HG03378 (cell line): Measurements from ENCODE around the gene DENR.
A peak's percentile ranks its signal among the peaks of the same experiment; 100 is the strongest.
"Not testable (repeated sequence)": the region's sequence is repeated elsewhere in the genome, so short reads cannot be mapped to it uniquely, and the experiment has no call there.

Experiments
- ATAC-seq: cut with Tn5 transposase; IDR thresholded peaks from one replicate; pipeline ENCODE4 v1.9.1; 2021; ENCODE audit warnings: mild to moderate bottlenecking, moderate library complexity; ENCODE audit not compliant: unreplicated experiment

Gene DENR, protein sequence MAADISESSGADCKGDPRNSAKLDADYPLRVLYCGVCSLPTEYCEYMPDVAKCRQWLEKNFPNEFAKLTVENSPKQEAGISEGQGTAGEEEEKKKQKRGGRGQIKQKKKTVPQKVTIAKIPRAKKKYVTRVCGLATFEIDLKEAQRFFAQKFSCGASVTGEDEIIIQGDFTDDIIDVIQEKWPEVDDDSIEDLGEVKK

DNA sequence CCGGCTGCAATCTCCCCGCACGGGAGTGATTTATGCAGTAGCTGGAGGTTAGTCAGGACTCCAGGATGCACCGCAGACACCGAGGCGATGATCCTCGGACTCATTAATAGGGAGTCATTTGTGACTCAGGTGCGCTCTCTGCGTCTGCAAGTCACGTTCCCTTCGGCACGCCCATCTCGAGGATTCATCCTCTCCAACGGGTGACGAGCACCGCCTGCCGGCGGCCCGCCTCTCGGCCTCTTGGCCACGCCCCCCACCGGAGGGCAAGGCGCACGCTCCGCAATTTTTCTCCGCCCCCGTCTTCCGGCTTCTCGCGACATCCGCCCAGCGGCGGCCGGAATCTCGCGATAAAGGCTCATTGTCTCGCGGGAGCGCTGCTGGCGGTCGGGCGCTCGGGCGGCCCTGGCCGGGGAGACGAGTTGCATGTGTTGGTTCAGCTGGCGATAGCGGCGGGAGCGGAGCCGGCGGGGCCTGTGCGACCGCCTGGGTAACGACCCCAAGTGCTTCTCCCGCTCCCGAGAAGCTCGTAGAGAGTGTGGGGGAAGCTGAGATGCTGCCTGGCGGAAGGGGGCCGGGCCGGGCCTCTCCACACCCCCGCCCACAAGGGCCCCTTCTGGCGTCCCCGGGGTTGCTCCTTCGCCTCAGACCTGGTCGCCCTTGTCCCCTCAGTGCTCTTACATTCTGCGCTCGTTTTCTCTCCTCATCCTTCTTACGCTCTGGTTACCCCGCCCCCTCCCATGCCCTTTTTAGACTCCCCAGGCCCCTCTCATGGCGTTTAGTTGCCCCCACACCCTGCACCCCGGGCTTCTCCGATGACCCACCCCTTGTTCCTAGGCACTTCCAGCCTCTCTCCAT lies at the start of gene DENR:
Gene DENR (plus strand): TSS at position 361 of the 855 bp plus-strand sequence. CDS start 878 bp downstream, outside the sequence.
- peak; percentile 93 for ATAC-seq

DNA sequence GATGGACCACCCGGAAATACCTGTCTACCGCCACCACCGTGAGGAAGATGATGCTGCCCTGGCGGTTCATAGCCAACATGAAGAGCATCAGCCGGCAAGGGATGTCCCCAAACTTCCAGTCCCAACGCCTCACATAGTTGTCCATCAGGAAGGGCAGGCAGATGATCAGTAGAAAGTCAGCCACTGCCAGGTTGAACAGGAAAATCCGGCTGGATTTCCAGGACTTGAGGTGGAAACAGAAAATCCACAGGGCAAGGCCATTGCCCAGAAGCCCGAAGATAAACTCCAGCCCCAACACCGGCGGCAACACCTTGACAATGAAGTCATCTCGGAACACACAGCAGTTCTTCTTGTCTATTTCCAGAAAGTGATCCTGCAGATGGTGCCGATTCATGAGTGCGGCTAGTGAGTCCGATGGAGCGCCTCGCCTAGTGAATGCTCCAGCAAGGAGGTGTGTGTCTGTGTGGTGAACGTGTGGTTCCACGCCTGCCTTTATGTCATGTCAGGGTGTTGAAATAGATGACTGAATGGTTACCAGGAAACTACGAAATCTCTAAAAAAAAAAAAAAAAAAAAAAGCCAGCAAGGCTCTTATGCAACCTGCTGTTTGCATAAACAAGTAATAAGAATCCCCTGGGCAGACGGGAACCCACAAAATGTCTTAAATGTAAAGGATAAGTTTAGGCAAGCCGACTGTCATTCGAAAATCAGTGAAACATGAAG lies 49.6 kb upstream of the DENR start, which contains the start of gene HCAR2:
Gene HCAR2 (minus strand): TSS at position 468 of the 722 bp plus-strand sequence. CDS start 74 bp downstream, at position 394.
- ATAC-seq, result not testable (repeated sequence)

DNA sequence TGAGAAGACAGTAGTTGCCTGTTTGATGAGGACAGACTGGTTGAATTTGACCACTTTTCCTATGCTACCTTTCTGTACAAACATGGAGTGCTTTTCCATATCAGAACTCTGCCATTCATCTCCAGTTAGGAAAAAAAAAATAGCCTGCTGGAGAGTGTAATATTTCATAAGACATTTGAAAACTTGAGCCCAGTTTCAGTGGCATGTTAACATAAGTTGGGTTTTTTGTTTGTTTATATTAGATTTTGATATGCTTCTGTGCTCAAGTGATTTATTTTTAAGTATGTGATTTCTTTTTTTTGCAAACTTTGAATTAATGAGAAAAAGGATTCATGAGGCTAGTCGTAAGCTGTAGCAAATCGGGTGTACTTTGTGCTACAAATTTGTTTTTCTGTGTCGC lies 48.8 kb upstream of the DENR start:
- ATAC-seq, result not testable (repeated sequence)

DNA sequence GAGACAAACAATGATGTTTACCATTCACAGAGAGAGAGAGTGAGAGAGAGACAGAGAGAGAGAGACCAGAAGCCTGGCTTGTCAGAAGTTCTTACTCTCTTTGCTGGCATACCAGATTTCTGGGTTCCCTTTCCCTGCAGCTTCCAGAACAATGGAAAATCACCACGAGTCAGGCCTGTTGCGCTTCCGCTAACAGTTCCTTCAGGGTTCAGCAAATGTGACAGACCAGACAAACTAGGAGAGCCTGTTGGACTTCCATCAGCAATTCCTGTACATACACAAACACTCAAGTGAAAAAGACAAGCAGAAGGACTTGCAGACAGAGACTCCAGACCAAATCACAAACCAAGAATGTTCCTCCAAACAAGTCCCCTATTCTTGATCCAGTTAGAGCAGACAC lies 43.3 kb upstream of the DENR start:
- not testable (repeated sequence) for ATAC-seq

DNA sequence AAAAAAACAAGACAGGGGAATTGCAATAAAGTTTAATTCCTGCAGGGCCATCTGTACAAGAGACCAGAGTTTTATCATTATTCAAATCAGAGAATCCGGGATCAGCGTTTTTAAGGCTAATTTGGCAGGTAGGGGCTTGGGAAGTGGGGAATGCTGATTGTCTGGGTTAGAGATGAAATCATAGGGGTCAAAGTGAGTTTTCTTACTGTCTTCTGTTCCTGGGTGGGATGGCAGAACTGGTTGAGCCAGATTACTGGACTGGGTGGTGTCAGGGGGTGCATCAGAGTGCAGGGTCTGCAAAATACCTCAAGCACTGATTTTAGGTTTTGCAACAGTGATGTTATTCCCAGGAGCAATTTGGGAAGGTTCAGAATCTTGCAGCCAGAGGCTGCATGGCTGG lies 42.3 kb upstream of the DENR start:
- ATAC-seq, result not testable (repeated sequence)

DNA sequence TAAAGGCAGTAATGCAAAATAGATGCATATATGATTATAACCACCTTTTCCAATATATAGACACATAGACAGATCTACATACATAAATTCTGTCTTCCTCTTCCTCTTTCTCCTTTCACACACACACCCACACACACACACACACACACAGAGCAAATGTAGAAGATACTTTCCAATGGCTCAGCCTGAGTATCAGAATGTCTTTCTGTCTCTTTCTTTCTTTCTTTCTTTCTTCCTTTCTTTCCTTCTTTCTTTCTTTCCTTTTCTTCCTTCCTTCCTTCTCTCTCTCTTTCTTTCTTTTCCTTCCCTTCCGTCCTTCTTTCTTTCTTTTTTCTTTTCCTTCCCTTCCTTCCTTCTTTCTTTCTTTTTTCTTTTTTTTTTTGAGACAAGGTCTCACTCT lies 41.4 kb upstream of the DENR start:
- ATAC-seq, result not testable (repeated sequence)

DNA sequence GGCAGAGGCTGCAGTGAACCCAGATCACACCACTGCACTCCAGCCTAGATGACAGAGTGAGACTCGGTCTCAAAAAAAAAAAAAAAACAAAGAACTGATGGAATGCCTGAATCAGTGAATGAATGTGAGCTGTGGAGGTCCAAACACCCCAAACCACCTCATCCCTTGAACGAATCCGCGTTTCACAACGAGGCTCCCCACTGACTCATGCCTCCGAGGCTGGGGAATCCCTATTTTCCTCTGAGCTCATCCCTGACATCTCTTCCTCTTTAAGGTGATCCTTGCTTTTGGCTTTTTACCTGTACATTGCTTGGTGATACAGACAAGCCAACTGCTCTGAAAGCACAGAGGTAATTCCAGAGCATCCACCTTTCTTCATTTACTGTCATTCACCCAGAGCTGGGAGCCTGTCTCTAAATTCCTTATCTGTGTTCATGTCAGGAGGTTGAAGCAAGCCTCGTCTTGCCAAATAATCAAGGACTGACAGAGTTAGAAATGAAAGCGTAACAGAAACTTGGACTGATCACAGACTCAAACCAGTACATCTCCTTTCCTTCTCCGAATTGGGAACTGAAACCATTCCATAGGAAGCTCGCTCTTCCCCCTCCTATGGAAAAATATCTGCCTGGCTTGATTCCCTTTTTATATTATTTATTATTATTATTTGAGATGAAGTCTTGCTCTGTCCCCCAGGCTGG lies 39.0 kb upstream of the DENR start:
- not testable (repeated sequence) for ATAC-seq

DNA sequence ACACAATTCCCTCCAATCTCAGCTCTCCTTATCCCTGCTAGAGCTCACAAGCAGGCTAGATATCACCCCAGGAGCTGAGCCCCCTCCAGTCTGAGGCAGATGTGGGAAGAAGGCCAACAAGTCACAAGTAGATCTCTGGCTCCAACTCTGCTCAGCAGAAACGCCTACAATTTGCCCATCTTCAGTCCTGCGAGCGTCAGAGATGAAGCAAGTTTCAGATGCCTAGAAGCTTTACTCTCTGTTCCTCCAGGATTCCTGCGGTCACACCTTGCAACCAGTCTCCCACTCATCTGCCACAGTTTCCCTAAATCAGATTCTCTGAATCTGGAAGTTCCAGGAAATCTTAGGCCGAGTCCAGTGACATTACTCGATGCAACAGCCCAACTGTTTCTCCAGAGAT lies 37.4 kb upstream of the DENR start:
- not testable (repeated sequence) for ATAC-seq

DNA sequence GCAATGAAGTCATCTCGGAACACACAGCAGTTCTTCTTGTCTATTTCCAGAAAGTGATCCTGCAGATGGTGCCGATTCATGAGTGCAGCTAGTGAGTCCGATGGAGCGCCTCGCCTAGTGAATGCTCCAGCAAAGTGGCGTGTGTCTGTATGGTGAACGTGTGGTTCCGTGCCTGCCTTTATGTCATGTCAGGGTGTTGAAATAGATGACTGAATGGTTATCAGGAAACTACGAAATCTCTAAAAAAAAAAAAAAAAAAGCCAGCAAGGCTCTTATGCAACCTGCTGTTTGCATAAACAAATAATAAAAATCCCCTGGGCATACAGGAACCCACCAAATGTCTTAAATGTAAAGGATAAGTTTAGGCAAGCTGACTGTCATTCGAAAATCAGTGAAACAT lies 36.0 kb upstream of the DENR start, which contains the start of gene HCAR3:
Gene HCAR3 (minus strand): TSS at position 154 of the 400 bp plus-strand sequence. CDS start 74 bp downstream, at position 80.
- not testable (repeated sequence) for ATAC-seq

DNA sequence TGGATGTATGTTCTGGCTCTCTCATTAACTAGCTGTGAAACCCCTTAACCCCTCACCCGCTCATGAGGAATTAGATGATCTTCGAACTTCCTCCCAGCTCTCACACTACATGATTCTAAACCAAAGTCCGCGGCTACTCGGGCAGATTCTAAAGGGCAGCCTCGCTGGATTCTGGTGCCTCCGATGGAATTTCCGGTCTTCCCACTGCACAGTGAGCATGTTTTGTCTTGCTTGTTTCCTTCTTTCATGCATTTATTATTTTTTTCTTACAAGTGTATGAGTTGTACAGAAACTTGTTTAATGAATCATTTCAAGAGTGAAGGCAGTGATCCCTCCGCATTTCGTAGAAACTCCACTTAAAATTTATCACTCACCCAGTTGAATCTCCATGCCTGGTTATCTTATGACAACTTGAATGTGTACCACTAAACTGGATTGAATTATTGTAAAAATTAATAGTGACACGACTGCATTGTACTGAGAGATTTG lies 31.5 kb upstream of the DENR start:
- no peak for ATAC-seq

DNA sequence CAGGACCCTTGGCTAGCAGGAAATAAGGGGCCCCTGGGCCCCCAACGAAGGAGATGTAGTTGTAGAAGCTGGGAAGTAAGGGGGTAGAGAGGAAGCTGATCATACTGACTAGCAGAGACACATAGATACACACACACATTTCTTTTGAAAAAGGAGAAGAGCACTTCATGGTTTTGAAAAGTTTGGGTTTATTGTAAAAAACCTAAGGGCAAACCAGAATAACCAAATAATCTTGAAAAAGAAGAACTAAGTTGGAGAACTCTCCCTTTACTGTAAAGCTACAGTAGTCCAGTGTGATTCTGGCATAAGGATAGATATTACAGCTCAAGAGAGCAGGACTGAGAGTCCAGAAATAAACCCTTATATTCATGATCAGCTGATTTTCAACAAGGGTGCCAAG lies 30.2 kb upstream of the DENR start:
- ATAC-seq, result no peak

DNA sequence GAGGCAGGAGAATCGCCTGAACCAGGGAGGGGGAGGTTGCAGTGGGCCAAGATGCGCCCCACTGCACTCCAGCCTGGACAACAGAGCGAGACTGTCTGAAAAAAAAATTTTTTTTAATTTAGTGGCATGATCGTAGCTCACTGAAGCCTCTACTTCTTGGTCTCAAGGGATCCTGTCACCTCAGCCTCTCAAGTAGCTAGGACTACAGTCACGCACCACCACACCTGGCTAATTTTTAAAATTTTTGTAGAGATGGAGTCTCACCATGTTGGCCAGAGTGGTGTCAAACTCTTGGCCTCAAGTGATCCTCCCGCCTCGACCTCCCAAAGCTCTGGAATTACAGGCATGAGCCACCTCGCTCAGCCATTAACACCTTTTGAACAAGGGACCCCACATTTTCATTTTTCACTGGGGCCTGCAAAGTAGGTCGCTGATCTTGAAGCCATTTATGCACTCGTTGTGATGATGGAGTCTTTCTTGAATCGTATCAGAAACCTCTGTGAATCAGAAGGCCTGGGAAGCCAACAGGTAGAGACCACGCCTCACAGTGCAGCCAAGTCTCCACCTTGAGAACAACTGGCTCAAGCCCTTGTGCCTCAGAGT lies 27.9 kb upstream of the DENR start:
- peak; percentile 41 for ATAC-seq

DNA sequence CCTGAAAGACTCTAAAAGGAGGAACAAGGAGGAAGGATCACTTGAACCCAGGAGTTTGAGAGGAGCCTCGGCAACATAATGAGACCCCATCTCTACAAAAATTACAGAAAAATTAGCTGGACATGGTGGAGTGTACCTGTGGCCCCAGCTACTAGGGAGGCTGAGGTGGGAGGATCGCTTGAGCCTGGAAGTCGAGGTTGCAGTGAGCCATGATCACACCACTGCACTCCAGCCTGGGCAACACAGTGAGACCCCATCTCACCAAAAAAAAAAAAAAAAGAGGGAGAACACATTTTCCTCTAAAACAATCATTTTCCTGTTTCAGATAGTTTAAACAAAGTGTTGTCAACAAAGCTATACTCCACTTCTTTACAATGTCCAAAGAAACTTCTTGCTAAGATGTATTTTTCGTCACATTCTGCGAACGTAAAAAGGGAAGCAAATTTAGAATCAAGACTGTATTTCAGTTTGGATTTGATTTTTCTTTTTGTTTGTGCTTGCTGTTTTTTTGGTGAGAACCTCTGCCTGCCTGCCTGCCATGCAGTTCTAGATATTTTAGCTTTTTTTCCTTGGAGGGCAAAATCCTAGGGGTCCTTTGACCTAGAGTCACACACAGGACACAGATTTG lies 27.1 kb upstream of the DENR start:
- ATAC-seq, result no peak

DNA sequence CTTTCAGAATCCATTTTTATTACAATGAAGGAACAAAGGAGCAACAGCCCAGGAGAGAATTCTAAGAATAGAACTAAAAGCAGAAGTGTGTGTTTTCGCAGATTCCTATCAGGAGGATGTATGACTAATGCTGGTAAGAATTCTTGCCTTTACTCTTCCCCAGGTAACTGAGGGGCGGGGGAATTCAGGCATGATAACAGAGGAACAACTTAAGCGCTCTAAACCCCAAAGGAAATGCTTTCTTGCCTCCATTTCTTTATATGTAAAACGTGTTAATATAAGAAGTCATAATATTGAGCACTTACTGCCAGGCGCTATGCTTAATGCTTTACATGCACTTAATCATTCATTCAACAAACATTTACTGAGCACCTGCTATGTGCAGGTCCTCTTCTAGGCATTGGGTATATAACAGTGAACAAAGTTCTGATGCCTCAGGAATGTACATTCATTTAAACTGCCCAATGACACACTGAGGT lies 26.5 kb upstream of the DENR start:
- no peak for ATAC-seq

DNA sequence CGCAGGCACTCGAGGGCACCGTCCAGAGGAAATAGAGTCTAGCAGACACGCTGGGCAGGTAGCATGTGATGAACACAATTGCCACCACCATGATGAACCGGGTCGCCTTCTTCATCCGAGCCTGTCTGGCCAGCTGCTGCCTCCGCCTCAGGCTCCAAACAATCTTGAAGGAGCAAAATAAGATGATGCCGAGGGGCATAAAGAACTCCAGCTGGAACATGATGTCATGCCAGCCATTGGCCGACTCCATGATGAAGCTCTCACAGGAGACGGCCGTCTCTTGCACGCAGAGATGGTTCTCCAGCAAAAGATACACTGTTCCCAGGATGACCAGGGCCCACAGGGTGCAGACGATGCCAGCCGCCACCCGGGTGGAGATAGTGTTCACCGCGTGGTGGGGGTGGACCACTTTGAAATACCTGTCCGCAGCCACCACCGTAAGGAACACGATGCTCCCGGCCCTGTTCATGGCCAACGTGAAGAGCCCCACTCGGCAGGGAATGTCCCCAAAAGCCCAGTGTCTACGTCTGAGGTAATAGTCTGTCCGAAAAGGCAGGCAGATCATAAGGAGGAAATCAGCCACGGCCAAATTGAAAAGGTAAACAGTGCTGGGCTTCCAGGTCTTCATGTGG lies 22.9 kb upstream of the DENR start:
- no peak for ATAC-seq

DNA sequence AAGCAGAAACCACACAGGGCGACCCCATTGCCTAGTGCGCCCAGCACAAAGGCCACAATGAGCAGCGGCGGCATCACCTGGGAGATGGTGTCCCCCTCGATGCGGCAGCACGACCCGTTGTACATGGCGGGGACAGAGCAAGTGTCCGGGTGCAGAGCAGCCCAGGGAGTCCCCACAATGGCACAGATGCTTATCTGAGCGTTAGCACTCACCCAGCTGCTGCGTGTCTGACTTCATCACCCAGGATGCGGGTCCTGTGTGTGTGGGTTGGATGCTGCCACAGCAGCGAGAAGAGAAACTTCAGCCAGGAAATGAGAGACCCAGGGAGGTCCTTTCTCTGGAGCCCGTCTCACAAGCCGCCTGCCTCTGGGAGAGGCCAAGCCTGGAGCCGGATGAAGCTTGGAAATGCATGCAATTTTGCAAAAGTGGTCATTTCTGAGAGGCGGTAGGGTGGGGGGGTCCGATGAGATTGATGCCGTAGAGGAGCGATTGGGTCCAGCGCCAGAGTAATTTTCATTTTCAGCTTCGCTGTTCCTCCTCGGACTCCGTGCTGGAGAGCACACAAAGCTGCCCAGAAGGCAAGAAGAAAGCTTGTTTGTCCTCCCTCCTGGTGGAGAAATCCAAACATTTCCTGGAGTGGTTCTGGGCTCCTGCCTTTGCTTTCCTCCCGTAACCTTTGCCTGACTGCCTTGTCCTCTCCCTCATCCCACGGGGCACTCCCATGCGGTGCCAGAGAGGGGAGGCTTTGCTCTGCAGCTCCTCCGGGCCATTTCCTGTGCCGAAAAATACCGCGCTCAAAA lies 22.2 kb upstream of the DENR start, which contains the start of gene HCAR1:
Gene HCAR1 (minus strand): TSS at position 630 of the 800 bp plus-strand sequence. CDS start 505 bp downstream, at position 125.
- no peak for ATAC-seq

DNA sequence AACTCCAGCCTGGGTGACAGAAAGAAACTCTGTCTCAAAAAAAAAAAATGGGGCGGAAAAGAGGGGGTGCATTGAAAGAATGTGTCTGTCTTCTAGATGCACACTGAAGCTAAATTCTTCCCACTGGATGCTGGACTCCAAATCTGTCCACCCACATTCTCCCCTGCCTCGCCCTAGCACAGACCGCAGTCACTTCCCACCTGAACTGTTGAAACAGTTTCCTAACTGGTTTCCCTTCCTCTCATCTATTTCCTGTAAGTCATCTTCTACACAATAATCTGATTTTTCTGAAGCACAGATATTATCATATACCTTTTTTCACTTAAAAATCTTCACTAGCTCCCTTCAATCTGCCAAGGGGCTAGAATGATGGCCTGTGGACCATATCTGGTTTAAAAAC lies 20.5 kb upstream of the DENR start:
- ATAC-seq, result no peak

DNA sequence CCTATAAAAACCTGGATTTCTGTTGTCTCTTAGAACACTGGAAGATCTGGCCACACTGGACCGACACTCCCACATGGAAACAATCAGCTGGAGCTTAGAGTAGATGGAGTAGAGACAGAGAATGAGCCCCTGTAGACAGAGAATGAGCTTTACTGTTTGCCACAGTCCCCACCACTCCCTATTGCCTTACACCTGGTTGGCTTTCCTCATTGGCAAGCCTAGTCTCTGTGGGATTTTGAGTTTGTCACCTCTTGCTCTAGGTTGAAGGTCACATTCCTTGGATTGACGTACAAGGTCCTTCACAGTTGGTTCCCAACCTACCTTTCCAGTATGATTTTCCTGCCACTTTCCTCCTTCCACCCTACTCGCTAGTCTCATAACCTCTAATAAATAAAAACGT lies 20.0 kb upstream of the DENR start:
- no peak for ATAC-seq
